ENCODE results near the gene NBEAL2. TPM values are rescaled to one million over a fixed set of nuclear protein-coding genes. Genes with fewer than 3 reads are reported as not detected.
"Not testable (repeated sequence)": the region's sequence is repeated elsewhere in the genome, so short reads cannot be mapped to it uniquely, and the experiment has no call there.

The NBEAL2 gene
- total and polyA plus RNA-seq, 5 donors from 2014 or later = 4.7 to 429 (median 10.1) TPM

GRCh38 chr3:47017504-47018268 is 38.2 kb downstream of the NBEAL2 start:
- peaks cover 38% of the 10 kb centered on the region for H3K36me3 ChIP-seq (ENCODE audit: control insufficient read depth, insufficient read depth, low read length)
- Mint-ChIP-seq H3K27ac (peak overlapping the region; percentile 71 to 90 (median 87)), H3K36me3 (peaks cover 12% of the 10 kb centered on the region), H3K27me3 (no peaks in the 10 kb centered on the region), H3K4me1 (peaks cover 26 to 42% (median 31%) of the 10 kb centered on the region in 4 donors), H3K9me3 (no peaks in the 10 kb centered on the region), H3K4me3 (peak overlapping the region in 1 of 4 donors; percentile 19)
- DNase-seq (no peak), ATAC-seq (ENCODE audit: low read depth in 2 of 2) (no peak)
- peak overlapping the region; percentile 53 for H3K27ac ChIP-seq (ENCODE audit: insufficient read depth, low read length, poor library complexity, severe bottlenecking)
- no peaks in the 10 kb centered on the region for H3K27me3 ChIP-seq (ENCODE audit: control insufficient read depth, insufficient read depth, low read length)
- H3K9me3 ChIP-seq (ENCODE audit: control insufficient read depth in 2 of 2, low read length in 2 of 2) = no peaks in the 10 kb centered on the region
- peaks cover 34% of the 10 kb centered on the region for H3K4me1 ChIP-seq (ENCODE audit: control insufficient read depth, insufficient read depth, low read length, poor library complexity, severe bottlenecking)
- H3K4me3 ChIP-seq (ENCODE audit: low read depth, low read length) = no peak overlapping the region

DNA sequence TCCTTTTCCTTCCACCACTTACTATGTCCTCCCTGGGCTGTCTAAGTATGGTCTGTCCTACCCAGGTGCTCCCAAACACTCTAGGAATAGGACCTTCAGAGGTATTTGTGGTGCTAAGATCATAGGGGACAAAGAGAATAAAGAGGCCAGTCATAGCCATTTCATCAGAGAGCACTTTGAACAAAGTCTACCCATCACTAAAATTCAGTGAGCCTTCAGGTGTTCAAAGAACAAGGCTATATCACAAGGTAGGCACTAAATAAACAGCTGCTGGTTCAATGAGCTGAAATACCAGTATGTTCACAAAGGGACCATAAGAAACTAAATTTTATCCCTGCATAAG is 38.8 kb downstream of the NBEAL2 start:
- peak overlapping the region in 2 of 3 donors; percentile 26 to 71 for H3K27ac Mint-ChIP-seq
- H3K36me3 Mint-ChIP-seq = peaks cover 12% of the 10 kb centered on the region
- no peak for DNase-seq
- ATAC-seq (ENCODE audit: low read depth in 2 of 2) = no peak
- no peak overlapping the region for H3K4me3 Mint-ChIP-seq
- H3K9me3 Mint-ChIP-seq = no peaks in the 10 kb centered on the region
- peaks cover 26 to 42% (median 31%) of the 10 kb centered on the region in 4 donors for H3K4me1 Mint-ChIP-seq
- H3K4me1 ChIP-seq (ENCODE audit: control insufficient read depth, insufficient read depth, low read length, poor library complexity, severe bottlenecking) = peaks cover 34% of the 10 kb centered on the region
- peaks cover 39% of the 10 kb centered on the region for H3K36me3 ChIP-seq (ENCODE audit: control insufficient read depth, insufficient read depth, low read length)
- peak overlapping the region; percentile 53 for H3K27ac ChIP-seq (ENCODE audit: insufficient read depth, low read length, poor library complexity, severe bottlenecking)
- H3K27me3 Mint-ChIP-seq = no peaks in the 10 kb centered on the region
- no peaks in the 10 kb centered on the region for H3K27me3 ChIP-seq (ENCODE audit: control insufficient read depth, insufficient read depth, low read length)
- H3K4me3 ChIP-seq (ENCODE audit: low read depth, low read length) = no peak overlapping the region
- no peaks in the 10 kb centered on the region for H3K9me3 ChIP-seq (ENCODE audit: control insufficient read depth in 2 of 2, low read length in 2 of 2)

GRCh38 chr3:47019201-47019600 is 39.7 kb downstream of the NBEAL2 start:
- Mint-ChIP-seq H3K27ac (peak overlapping the region; percentile 63 to 93 (median 71)), H3K9me3 (no peaks in the 10 kb centered on the region), H3K4me1 (peaks cover 25 to 42% (median 31%) of the 10 kb centered on the region in 4 donors), H3K4me3 (no peak overlapping the region), H3K36me3 (peaks cover 12% of the 10 kb centered on the region), H3K27me3 (no peaks in the 10 kb centered on the region)
- no peaks in the 10 kb centered on the region for H3K27me3 ChIP-seq (ENCODE audit: control insufficient read depth, insufficient read depth, low read length)
- H3K27ac ChIP-seq (ENCODE audit: insufficient read depth, low read length, poor library complexity, severe bottlenecking) = peak overlapping the region; percentile 42
- H3K4me1 ChIP-seq (ENCODE audit: control insufficient read depth, insufficient read depth, low read length, poor library complexity, severe bottlenecking) = peaks cover 34% of the 10 kb centered on the region
- H3K9me3 ChIP-seq (ENCODE audit: control insufficient read depth in 2 of 2, low read length in 2 of 2) = no peaks in the 10 kb centered on the region
- H3K4me3 ChIP-seq (ENCODE audit: low read depth, low read length) = no peak overlapping the region
- H3K36me3 ChIP-seq (ENCODE audit: control insufficient read depth, insufficient read depth, low read length) = peaks cover 39% of the 10 kb centered on the region
- peak; percentile 56 to 57 for ATAC-seq (ENCODE audit: low read depth in 2 of 2)
- peak in 1 of 3 donors; percentile 84 for DNase-seq

DNA sequence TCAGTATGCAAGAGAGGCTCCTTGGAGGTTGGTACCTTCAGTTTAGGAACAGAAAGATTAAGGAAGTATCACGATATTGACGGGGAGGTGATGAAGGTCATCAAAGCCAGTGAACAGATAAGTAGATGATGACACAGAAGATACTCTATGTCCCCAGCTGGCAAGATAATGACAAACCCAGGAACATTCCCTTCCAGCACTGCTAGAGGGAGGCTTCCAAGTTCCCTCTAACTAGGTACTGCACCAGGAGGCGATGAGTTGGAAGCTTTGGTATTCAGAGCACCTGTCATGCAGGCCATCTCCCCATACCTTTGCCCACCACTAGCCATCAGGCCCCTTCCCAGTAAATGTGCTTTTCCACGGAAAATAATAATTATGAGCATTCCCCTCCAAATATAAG is 40.8 kb downstream of the NBEAL2 start:
- Mint-ChIP-seq H3K4me1 (peaks cover 32 to 52% (median 40%) of the 10 kb centered on the region in 4 donors), H3K27me3 (no peaks in the 10 kb centered on the region), H3K36me3 (peaks cover 12% of the 10 kb centered on the region), H3K4me3 (no peak overlapping the region), H3K27ac (peak overlapping the region; percentile 63 to 77 (median 71)), H3K9me3 (no peaks in the 10 kb centered on the region)
- peaks cover 39% of the 10 kb centered on the region for H3K36me3 ChIP-seq (ENCODE audit: control insufficient read depth, insufficient read depth, low read length)
- ATAC-seq (ENCODE audit: low read depth in 2 of 2) (no peak), DNase-seq (no peak)
- no peak overlapping the region for H3K27ac ChIP-seq (ENCODE audit: insufficient read depth, low read length, poor library complexity, severe bottlenecking)
- H3K4me3 ChIP-seq (ENCODE audit: low read depth, low read length) = no peak overlapping the region
- H3K4me1 ChIP-seq (ENCODE audit: control insufficient read depth, insufficient read depth, low read length, poor library complexity, severe bottlenecking) = peaks cover 34% of the 10 kb centered on the region
- no peaks in the 10 kb centered on the region for H3K27me3 ChIP-seq (ENCODE audit: control insufficient read depth, insufficient read depth, low read length)
- no peaks in the 10 kb centered on the region for H3K9me3 ChIP-seq (ENCODE audit: control insufficient read depth in 2 of 2, low read length in 2 of 2)

DNA sequence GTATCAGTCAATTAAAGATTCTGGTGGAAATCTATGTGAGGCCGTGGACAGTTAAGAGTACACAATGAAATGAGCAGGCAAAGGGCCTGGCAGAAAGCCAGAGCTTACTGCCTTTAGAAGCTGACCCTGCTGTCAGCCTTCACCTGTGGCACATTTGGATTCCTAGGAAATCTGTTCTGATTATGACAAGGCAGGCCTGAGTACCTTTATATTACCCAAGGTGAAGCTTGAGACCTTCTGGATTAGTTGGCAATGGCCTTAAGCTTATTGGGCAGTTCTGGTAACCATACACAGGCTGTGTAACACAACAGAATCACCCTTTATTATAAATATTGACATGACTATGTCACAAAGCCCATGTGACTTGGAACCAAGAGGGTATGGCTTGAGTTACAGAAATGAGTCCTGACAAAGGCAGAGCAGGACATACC is 43.2 kb downstream of the NBEAL2 start:
- ATAC-seq (ENCODE audit: low read depth in 2 of 2) = no peak
- no peaks in the 10 kb centered on the region for H3K27me3 Mint-ChIP-seq
- peaks cover 35 to 47% (median 40%) of the 10 kb centered on the region in 4 donors for H3K4me1 Mint-ChIP-seq
- H3K27me3 ChIP-seq (ENCODE audit: control insufficient read depth, insufficient read depth, low read length) = no peaks in the 10 kb centered on the region
- peaks cover 0 to 2% (median 0%) of the 10 kb centered on the region in 7 donors for H3K9me3 Mint-ChIP-seq
- H3K4me3 ChIP-seq (ENCODE audit: low read depth, low read length) = no peak overlapping the region
- H3K4me3 Mint-ChIP-seq = no peak overlapping the region
- H3K27ac ChIP-seq (ENCODE audit: insufficient read depth, low read length, poor library complexity, severe bottlenecking) = no peak overlapping the region
- H3K36me3 Mint-ChIP-seq = peaks cover 15% of the 10 kb centered on the region
- H3K4me1 ChIP-seq (ENCODE audit: control insufficient read depth, insufficient read depth, low read length, poor library complexity, severe bottlenecking) = peaks cover 18% of the 10 kb centered on the region
- peaks cover 24% of the 10 kb centered on the region for H3K36me3 ChIP-seq (ENCODE audit: control insufficient read depth, insufficient read depth, low read length)
- DNase-seq = no peak
- H3K27ac Mint-ChIP-seq = peak overlapping the region in 1 of 3 donors; percentile 59
- H3K9me3 ChIP-seq (ENCODE audit: control insufficient read depth in 2 of 2, low read length in 2 of 2) = no peaks in the 10 kb centered on the region

DNA sequence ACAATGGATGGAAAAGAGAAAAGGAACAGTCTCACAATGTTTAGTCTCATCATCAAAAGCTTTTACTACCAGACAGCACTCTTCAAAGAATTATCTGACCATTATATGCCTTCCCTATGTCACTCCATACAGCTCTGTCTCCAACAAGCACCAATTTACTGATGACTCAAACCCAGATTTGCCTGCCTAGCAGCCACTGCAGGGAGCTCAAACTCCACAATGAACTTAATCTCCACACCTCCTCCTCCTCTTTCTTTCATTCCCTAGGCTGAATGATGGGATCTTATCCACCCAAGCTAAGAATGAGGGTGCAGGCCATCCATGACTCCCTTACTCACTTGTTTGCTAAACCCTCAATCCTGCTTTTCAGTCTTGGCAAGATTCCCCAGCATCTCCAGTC is 45.5 kb downstream of the NBEAL2 start:
- ATAC-seq (ENCODE audit: low read depth in 2 of 2) (no peak), DNase-seq (no peak)
- H3K36me3 Mint-ChIP-seq = peaks cover 15% of the 10 kb centered on the region
- Histone ChIP-seq H3K27ac (ENCODE audit: insufficient read depth, low read length, poor library complexity, severe bottlenecking) (no peak overlapping the region), H3K4me1 (ENCODE audit: control insufficient read depth, insufficient read depth, low read length, poor library complexity, severe bottlenecking) (no peaks in the 10 kb centered on the region), H3K9me3 (ENCODE audit: control insufficient read depth in 2 of 2, low read length in 2 of 2) (no peaks in the 10 kb centered on the region), H3K27me3 (ENCODE audit: control insufficient read depth, insufficient read depth, low read length) (no peaks in the 10 kb centered on the region), H3K4me3 (ENCODE audit: low read depth, low read length) (no peak overlapping the region), H3K36me3 (ENCODE audit: control insufficient read depth, insufficient read depth, low read length) (peaks cover 18% of the 10 kb centered on the region)
- peaks cover 25 to 31% (median 29%) of the 10 kb centered on the region in 4 donors for H3K4me1 Mint-ChIP-seq
- H3K27me3 Mint-ChIP-seq = no peaks in the 10 kb centered on the region
- peaks cover 0 to 2% (median 0%) of the 10 kb centered on the region in 7 donors for H3K9me3 Mint-ChIP-seq
- H3K4me3 Mint-ChIP-seq = no peak overlapping the region
- H3K27ac Mint-ChIP-seq = peak overlapping the region in 2 of 3 donors; percentile 16 to 26

- H3K27me3 ChIP-seq (ENCODE audit: control insufficient read depth, insufficient read depth, low read length); H3K27ac ChIP-seq (ENCODE audit: insufficient read depth, low read length, poor library complexity, severe bottlenecking); H3K4me1 ChIP-seq (ENCODE audit: control insufficient read depth, insufficient read depth, low read length, poor library complexity, severe bottlenecking); H3K9me3 Mint-ChIP-seq; DNase-seq; H3K4me3 Mint-ChIP-seq; H3K27ac Mint-ChIP-seq; H3K9me3 ChIP-seq (ENCODE audit: control insufficient read depth in 2 of 2, low read length in 2 of 2); H3K27me3 Mint-ChIP-seq; H3K4me3 ChIP-seq (ENCODE audit: low read depth, low read length); ATAC-seq (ENCODE audit: low read depth in 2 of 2): not testable (repeated sequence)
- Mint-ChIP-seq H3K36me3 (peaks cover 15% of the 10 kb centered on the region), H3K4me1 (peaks cover 26 to 40% (median 32%) of the 10 kb centered on the region in 4 donors)
- H3K36me3 ChIP-seq (ENCODE audit: control insufficient read depth, insufficient read depth, low read length) = peaks cover 12% of the 10 kb centered on the region
Measured at GRCh38 chr3:47026432-47026831, 47.0 kb downstream of the NBEAL2 start.

- H3K27ac ChIP-seq (ENCODE audit: insufficient read depth, low read length, poor library complexity, severe bottlenecking) = no peak overlapping the region
- Mint-ChIP-seq H3K27ac (peak overlapping the region in 2 of 3 donors; percentile 11 to 14), H3K9me3 (peaks cover 0 to 2% (median 0%) of the 10 kb centered on the region in 7 donors), H3K36me3 (peaks cover 19% of the 10 kb centered on the region), H3K4me3 (no peak overlapping the region), H3K4me1 (peaks cover 32 to 48% (median 40%) of the 10 kb centered on the region in 4 donors), H3K27me3 (no peaks in the 10 kb centered on the region)
- H3K4me3 ChIP-seq (ENCODE audit: low read depth, low read length) = no peak overlapping the region
- H3K27me3 ChIP-seq (ENCODE audit: control insufficient read depth, insufficient read depth, low read length) = no peaks in the 10 kb centered on the region
- no peaks in the 10 kb centered on the region for H3K9me3 ChIP-seq (ENCODE audit: control insufficient read depth in 2 of 2, low read length in 2 of 2)
- H3K36me3 ChIP-seq (ENCODE audit: control insufficient read depth, insufficient read depth, low read length) = peaks cover 13% of the 10 kb centered on the region
- no peak for DNase-seq
- peaks cover 12% of the 10 kb centered on the region for H3K4me1 ChIP-seq (ENCODE audit: control insufficient read depth, insufficient read depth, low read length, poor library complexity, severe bottlenecking)
- no peak for ATAC-seq (ENCODE audit: low read depth in 2 of 2)
Measured at GRCh38 chr3:47028146-47028545, 48.7 kb downstream of the NBEAL2 start.

All from CD4-positive, CD25-positive, alpha-beta regulatory T cell (primary cell).